Astrocyte (in vitro differentiated cells and primary cell): ENCODE results near the gene LRRFIP1.

Experiments
- CTCF ChIP-seq: IDR thresholded peaks from 2 replicates; pipeline ENCODE4 v1.5.1; 2011; ENCODE audit warnings: low read depth, mild to moderate bottlenecking, inconsistent platforms, low read length, moderate library complexity; ENCODE audit not compliant: insufficient read depth
- EZH2 ChIP-seq: IDR thresholded peaks from 2 replicates; pipeline ENCODE4 v1.6.1; 2012; ENCODE audit warnings: mild to moderate bottlenecking, low read length, inconsistent platforms; ENCODE audit not compliant: insufficient read depth

- TF ChIP-seq CTCF, result no peak
- TF ChIP-seq EZH2, result no peak
Measured at GRCh38 chr2:237682151-237682550, 54.8 kb downstream of the LRRFIP1 start.
